Stimulated activated naive B cell treated with anti-CD40 and anti-IgM and Interleukin-4, amounts not matched to agents 10 μg/mL and 1 μg/mL and 100 μg/mL, for 72 hours (primary cell): ENCODE measurements around the gene OR6V1.

ENCODE experiments used
- ATAC-seq, 2 donors: fragments of 150-1000 bp; cut with Tn5 transposase; replicated peaks; 2 replicates each; pipeline ENCODE4 v1.10.0; 2021; ENCODE audit warnings: moderate library complexity in 1 of 2
- DNase-seq: peaks from one replicate; pipeline ENCODE4 v3.0.0; 2021
- H3K27ac Mint-ChIP-seq: one replicate; pipeline ENCODE4 v1.8.0; 2022; ENCODE audit warnings: mild to moderate bottlenecking, mixed read lengths
- H3K27me3 Mint-ChIP-seq, 2 donors: one replicate each; pipeline ENCODE4 v1.8.0; 2022; ENCODE audit warnings: mixed read lengths in 2 of 2
- H3K36me3 Mint-ChIP-seq, 2 donors: one replicate each; pipeline ENCODE4 v1.8.0; 2022; ENCODE audit warnings: mixed read lengths in 2 of 2, mild to moderate bottlenecking in 1 of 2
- H3K4me1 Mint-ChIP-seq, 2 donors: one replicate each; pipeline ENCODE4 v1.8.0; 2022; ENCODE audit warnings: mixed read lengths in 2 of 2, mild to moderate bottlenecking in 1 of 2
- H3K4me3 Mint-ChIP-seq, 2 donors: one replicate each; pipeline ENCODE4 v1.8.0; 2022; ENCODE audit warnings: mild to moderate bottlenecking in 2 of 2, mixed read lengths in 2 of 2, moderate library complexity in 1 of 2
- H3K9me3 Mint-ChIP-seq, 2 donors: one replicate each; pipeline ENCODE4 v1.8.0; 2022; ENCODE audit warnings: mixed read lengths in 2 of 2, mild to moderate bottlenecking in 1 of 2

The OR6V1 gene

GRCh38 chr7:143023047-143023446, 29.1 kb upstream of the OR6V1 start:
- no peak for DNase-seq
- Mint-ChIP-seq H3K4me3 (no peak overlapping the region), H3K4me1 (peaks cover 10 to 25% of the 10 kb centered on the region in 2 donors), H3K27ac (no peak overlapping the region), H3K27me3 (no peaks in the 10 kb centered on the region), H3K9me3 (peaks cover 11 to 16% of the 10 kb centered on the region in 2 donors), H3K36me3 (peaks cover 5 to 11% of the 10 kb centered on the region in 2 donors)
- no peak for ATAC-seq

- Mint-ChIP-seq H3K27me3 (no peaks in the 10 kb centered on the region), H3K27ac (peak overlapping the region; percentile 10), H3K36me3 (peaks cover 0 to 2% of the 10 kb centered on the region in 2 donors), H3K9me3 (peaks cover 0 to 10% of the 10 kb centered on the region in 2 donors), H3K4me1 (peaks cover 7 to 13% of the 10 kb centered on the region in 2 donors), H3K4me3 (no peak overlapping the region)
- DNase-seq (no peak), ATAC-seq (no peak)
Observed at GRCh38 chr7:143025371-143025770, 26.8 kb upstream of the OR6V1 start.

GRCh38 chr7:143027032-143027431, 25.1 kb upstream of the OR6V1 start, which contains the start of gene OR9A2:
Gene OR9A2 (minus strand): TSS chr7:143027132. CDS start chr7:143027132, 0 bp downstream.
- Mint-ChIP-seq H3K36me3 (peaks cover 0 to 2% of the 10 kb centered on the region in 2 donors), H3K4me1 (peaks cover 10 to 12% of the 10 kb centered on the region in 2 donors), H3K4me3 (no peak within 1 kb of the TSS), H3K27ac (no peak within 1 kb of the TSS), H3K27me3 (no peaks in the 10 kb centered on the region), H3K9me3 (peaks cover 0 to 10% of the 10 kb centered on the region in 2 donors)
- DNase-seq: no peak
- ATAC-seq: no peak

GRCh38 chr7:143027683-143028082, 24.5 kb upstream of the OR6V1 start:
- ATAC-seq: no peak
- no peak for DNase-seq
- Mint-ChIP-seq H3K9me3 (peaks cover 0 to 9% of the 10 kb centered on the region in 2 donors), H3K4me3 (no peak overlapping the region), H3K36me3 (peaks cover 0 to 2% of the 10 kb centered on the region in 2 donors), H3K27ac (no peak overlapping the region), H3K4me1 (peaks cover 6 to 9% of the 10 kb centered on the region in 2 donors), H3K27me3 (no peaks in the 10 kb centered on the region)

DNA sequence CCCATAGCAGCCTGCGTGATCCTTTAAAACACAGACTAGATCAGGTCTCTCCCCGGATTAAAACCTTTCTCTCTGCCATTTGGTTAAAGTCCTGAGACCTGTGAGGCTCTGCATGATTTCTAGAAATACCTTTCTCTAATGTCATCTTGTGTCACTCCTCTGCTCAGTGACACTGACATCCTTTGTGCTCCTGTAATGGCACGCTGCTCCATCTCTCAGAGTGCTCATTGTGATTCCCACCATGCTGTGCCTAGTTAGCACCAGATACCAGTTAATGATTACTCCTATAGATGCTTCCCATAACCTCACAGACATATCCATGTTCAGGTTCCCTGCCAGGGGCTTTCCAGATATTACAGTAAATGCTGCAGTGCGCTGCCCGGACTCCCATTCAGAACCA, 13.5 kb upstream of the OR6V1 start:
- Mint-ChIP-seq H3K27ac (no peak overlapping the region), H3K9me3 (peaks cover 15 to 17% of the 10 kb centered on the region in 2 donors), H3K4me1 (peaks cover 13 to 22% of the 10 kb centered on the region in 2 donors), H3K4me3 (no peak overlapping the region), H3K36me3 (peaks cover 8% of the 10 kb centered on the region in 2 donors), H3K27me3 (no peaks in the 10 kb centered on the region)
- no peak for ATAC-seq
- DNase-seq: no peak

GRCh38 chr7:143040209-143040715, 11.9 kb upstream of the OR6V1 start:
- H3K9me3 Mint-ChIP-seq: peaks cover 2 to 6% of the 10 kb centered on the region in 2 donors
- no peak for ATAC-seq
- no peaks in the 10 kb centered on the region for H3K27me3 Mint-ChIP-seq
- DNase-seq: no peak
- H3K27ac Mint-ChIP-seq: no peak overlapping the region
- peaks cover 13 to 22% of the 10 kb centered on the region in 2 donors for H3K4me1 Mint-ChIP-seq
- H3K4me3 Mint-ChIP-seq: no peak overlapping the region
- no peaks in the 10 kb centered on the region for H3K36me3 Mint-ChIP-seq

GRCh38 chr7:143041346-143041745, 10.8 kb upstream of the OR6V1 start:
- Mint-ChIP-seq H3K36me3 (no peaks in the 10 kb centered on the region), H3K4me1 (peaks cover 17 to 24% of the 10 kb centered on the region in 2 donors), H3K27me3 (no peaks in the 10 kb centered on the region), H3K4me3 (no peak overlapping the region), H3K9me3 (no peaks in the 10 kb centered on the region), H3K27ac (no peak overlapping the region)
- DNase-seq (no peak), ATAC-seq (no peak)

DNA sequence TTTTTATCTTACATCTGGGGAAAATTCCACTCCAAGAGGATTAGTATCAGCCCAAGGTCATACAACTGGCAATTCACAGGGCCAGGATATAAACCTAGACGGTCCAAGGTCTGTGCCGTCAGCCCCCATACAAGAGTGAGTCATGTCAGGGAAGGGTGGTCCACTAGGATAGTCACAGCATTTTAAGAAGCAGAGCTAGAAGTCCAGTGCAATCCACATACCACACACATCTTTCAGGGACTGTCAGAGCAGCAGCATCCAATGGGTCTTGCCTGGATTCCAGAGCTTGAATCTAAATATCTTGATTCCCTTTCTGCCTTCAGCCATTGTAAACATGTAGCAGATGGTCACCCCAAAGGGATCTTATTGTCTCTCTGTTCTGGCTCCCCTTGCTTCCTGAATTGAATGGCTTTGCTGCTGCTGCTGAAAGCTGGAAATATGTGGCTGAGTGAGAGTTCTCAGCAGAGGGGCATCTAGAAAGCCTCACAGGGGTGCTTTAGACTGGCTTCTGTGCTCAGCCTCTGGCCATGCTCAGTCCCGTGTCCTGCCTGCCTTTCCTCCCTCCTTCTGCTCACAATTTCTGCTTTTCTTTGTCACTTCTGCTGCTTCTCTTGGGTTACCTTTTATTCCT, 9.9 kb upstream of the OR6V1 start:
- Mint-ChIP-seq H3K9me3 (no peaks in the 10 kb centered on the region), H3K36me3 (no peaks in the 10 kb centered on the region), H3K4me3 (no peak overlapping the region), H3K27ac (no peak overlapping the region), H3K4me1 (peaks cover 24 to 33% of the 10 kb centered on the region in 2 donors), H3K27me3 (no peaks in the 10 kb centered on the region)
- no peak for ATAC-seq
- DNase-seq: no peak

- ATAC-seq (no peak), DNase-seq (no peak)
- no peaks in the 10 kb centered on the region for H3K27me3 Mint-ChIP-seq
- no peak overlapping the region for H3K27ac Mint-ChIP-seq
- H3K4me3 Mint-ChIP-seq: no peak overlapping the region
- H3K36me3 Mint-ChIP-seq: no peaks in the 10 kb centered on the region
- H3K4me1 Mint-ChIP-seq: peaks cover 29 to 39% of the 10 kb centered on the region in 2 donors
- no peaks in the 10 kb centered on the region for H3K9me3 Mint-ChIP-seq
Observed at GRCh38 chr7:143042790-143043271, 9.3 kb upstream of the OR6V1 start.

DNA sequence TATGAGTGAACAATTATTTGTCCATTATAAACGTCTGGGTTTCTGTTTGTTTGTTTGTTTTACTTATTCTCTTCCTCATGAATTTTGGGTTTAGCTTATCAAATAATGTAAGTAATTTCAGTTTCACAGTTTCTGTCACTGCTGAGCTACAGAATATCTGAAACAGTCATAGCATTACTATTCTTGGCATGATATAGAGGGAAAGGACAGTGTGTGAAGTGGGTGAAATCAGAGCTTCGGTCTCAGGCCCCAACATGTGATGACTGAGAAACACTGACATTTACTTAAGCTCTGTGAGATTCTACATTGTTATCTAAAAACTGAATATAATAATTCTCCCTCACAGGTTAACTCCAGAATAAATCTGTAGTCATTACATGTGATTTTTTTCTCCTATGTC, 8.8 kb upstream of the OR6V1 start:
- ATAC-seq: no peak

GRCh38 chr7:143046426-143046851, 5.7 kb upstream of the OR6V1 start:
- no peak overlapping the region for H3K27ac Mint-ChIP-seq
- peaks cover 0 to 1% of the 10 kb centered on the region in 2 donors for H3K36me3 Mint-ChIP-seq
- ATAC-seq (no peak), DNase-seq (no peak)
- H3K9me3 Mint-ChIP-seq: no peaks in the 10 kb centered on the region
- H3K27me3 Mint-ChIP-seq: no peaks in the 10 kb centered on the region
- no peak overlapping the region for H3K4me3 Mint-ChIP-seq
- H3K4me1 Mint-ChIP-seq: peaks cover 47 to 62% of the 10 kb centered on the region in 2 donors

More for the DNA sequence above, 8.8 kb upstream of the OR6V1 start:
- Mint-ChIP-seq H3K4me1 (peaks cover 33 to 42% of the 10 kb centered on the region in 2 donors), H3K4me3 (no peak overlapping the region), H3K27me3 (no peaks in the 10 kb centered on the region), H3K27ac (no peak overlapping the region), H3K36me3 (peaks cover 0 to under 1% of the 10 kb centered on the region in 2 donors), H3K9me3 (no peaks in the 10 kb centered on the region)
- no peak for DNase-seq

- no peaks in the 10 kb centered on the region for H3K9me3 Mint-ChIP-seq
- ATAC-seq (peak in 1 of 2 donors; percentile 60), DNase-seq (no peak)
- no peak overlapping the region for H3K4me3 Mint-ChIP-seq
- peaks cover 50 to 70% of the 10 kb centered on the region in 2 donors for H3K4me1 Mint-ChIP-seq
- H3K27me3 Mint-ChIP-seq: no peaks in the 10 kb centered on the region
- H3K36me3 Mint-ChIP-seq: peaks cover 0 to 1% of the 10 kb centered on the region in 2 donors
- H3K27ac Mint-ChIP-seq: no peak overlapping the region
Observed at GRCh38 chr7:143047326-143047725, 4.8 kb upstream of the OR6V1 start.

DNA sequence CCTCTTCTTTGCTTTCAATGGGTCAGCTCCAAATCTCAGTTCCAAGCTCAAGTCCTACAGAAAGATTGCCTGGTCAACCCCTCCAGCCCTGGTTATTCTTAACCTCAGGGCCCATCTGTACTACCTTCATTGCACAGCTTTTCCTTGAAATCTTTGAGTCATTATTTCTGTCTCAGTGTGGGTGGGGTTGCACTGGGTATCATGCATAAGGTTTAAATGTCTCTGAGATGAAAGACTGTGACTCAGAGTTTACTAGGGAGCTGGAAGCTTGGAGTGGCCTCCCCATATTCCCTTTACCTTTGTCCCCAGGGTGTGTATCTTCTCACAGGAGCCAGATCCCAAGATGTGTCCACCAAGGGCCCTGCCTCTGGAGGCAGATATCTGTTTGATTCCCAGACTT, 3.3 kb upstream of the OR6V1 start:
- Mint-ChIP-seq H3K4me3 (no peak overlapping the region), H3K27me3 (no peaks in the 10 kb centered on the region), H3K9me3 (no peaks in the 10 kb centered on the region), H3K36me3 (peaks cover 0 to 1% of the 10 kb centered on the region in 2 donors), H3K4me1 (peaks cover 47 to 70% of the 10 kb centered on the region in 2 donors), H3K27ac (no peak overlapping the region)
- ATAC-seq: peak; percentile 71
- DNase-seq: no peak

DNA sequence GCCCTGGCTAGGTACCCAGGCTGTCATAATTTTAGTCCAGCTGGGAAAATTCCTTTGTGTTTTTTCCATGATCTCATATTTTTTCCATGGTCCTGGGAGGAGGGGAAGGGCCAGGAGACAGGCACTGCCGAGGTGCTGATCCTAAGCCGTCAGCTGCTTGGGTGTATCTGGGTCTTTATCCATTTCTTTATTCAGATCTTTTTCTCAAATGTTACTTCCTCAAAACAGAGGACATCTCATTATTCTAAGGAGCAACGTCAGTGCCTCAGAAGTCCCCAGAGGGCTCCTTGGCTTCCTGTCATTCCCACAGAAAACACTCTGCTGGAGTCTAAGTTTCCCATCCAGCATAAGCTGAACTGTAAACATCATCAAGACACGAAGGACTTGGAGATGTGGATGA, 2.8 kb upstream of the OR6V1 start:
- Mint-ChIP-seq H3K27ac (no peak overlapping the region), H3K36me3 (peaks cover 0 to 1% of the 10 kb centered on the region in 2 donors)

DNA sequence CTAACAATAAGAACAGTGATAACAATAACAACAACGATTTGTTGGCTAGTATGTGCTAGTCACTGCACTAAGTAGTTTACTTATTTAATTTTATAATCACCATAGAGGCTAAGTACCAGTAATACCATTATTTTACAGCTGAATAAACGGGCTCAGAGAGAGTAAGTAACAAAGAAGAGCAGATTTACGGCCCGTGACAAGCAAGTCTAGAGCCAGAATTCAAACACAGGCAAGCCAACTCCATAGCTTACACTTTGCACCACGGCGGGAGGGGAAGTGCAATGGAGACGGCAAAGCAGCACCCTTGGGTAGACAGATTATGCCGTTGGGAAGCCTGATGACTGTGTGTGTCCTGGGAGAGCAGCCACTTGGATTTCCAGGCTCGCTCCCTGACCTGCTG, 1.2 kb upstream of the OR6V1 start:
- Mint-ChIP-seq H3K9me3 (no peaks in the 10 kb centered on the region), H3K36me3 (peaks cover 0 to 1% of the 10 kb centered on the region in 2 donors), H3K27me3 (no peaks in the 10 kb centered on the region), H3K27ac (no peak overlapping the region), H3K4me3 (no peak overlapping the region), H3K4me1 (peaks cover 44 to 72% of the 10 kb centered on the region in 2 donors)
- DNase-seq (no peak), ATAC-seq (no peak)

More for the DNA sequence above, 2.8 kb upstream of the OR6V1 start:
- H3K4me1 Mint-ChIP-seq: peaks cover 47 to 72% of the 10 kb centered on the region in 2 donors
- no peaks in the 10 kb centered on the region for H3K27me3 Mint-ChIP-seq
- DNase-seq (no peak), ATAC-seq (peak; percentile 44 to 49)
- peak overlapping the region in 1 of 2 donors; percentile 7 for H3K4me3 Mint-ChIP-seq
- H3K9me3 Mint-ChIP-seq: no peaks in the 10 kb centered on the region
